ENCODE data around the gene LGR6. TPM values are rescaled to one million over a fixed set of nuclear protein-coding genes. Genes with fewer than 3 reads are reported as not detected.

The LGR6 gene
- total RNA-seq, 1 experiment from 2014 or later, result 1.0 TPM

GRCh38 chr1:202202500-202203168, 9.0 kb downstream of the LGR6 start:
- Histone ChIP-seq H4K5ac (ENCODE audit: insufficient read length, low read depth, low read length) (no peak overlapping the region), H3K18ac (ENCODE audit: insufficient read length, low read depth, low read length) (no peak overlapping the region), H3K4ac (ENCODE audit: low read depth, low read length) (no peak overlapping the region), H3K23ac (ENCODE audit: insufficient read length, low read depth, low read length) (no peak overlapping the region), H3K4me1 (ENCODE audit: insufficient read depth, low read length) (no peaks in the 10 kb centered on the region), H2BK15ac (ENCODE audit: low read depth, low read length) (no peak overlapping the region), H2AFZ (ENCODE audit: low read length) (no peak overlapping the region), H3K79me2 (ENCODE audit: insufficient read depth, low read length) (no peaks in the 10 kb centered on the region), H2BK120ac (ENCODE audit: low read depth, low read length, poor library complexity, severe bottlenecking) (no peak overlapping the region), H3K79me1 (ENCODE audit: insufficient read depth, low read depth, low read length, poor library complexity, severe bottlenecking) (no peaks in the 10 kb centered on the region), H2BK5ac (ENCODE audit: insufficient read length, low read length) (no peak overlapping the region), H3K23me2 (ENCODE audit: insufficient read length, low read depth, low read length, poor library complexity, severe bottlenecking) (no peaks in the 10 kb centered on the region), H3K27ac (ENCODE audit: insufficient read length, low read depth, low read length) (no peak overlapping the region), H3K27me3 (ENCODE audit: insufficient read depth, low read length) (no peaks in the 10 kb centered on the region), H2AK5ac (ENCODE audit: insufficient read length, low read length) (no peak overlapping the region), H3K4me2 (ENCODE audit: insufficient read depth, insufficient read length, low read length) (no peak overlapping the region), H2BK12ac (ENCODE audit: insufficient read length, low read depth, low read length) (no peak overlapping the region), H3K14ac (ENCODE audit: insufficient read depth, low read length) (no peak overlapping the region), H4K91ac (ENCODE audit: insufficient read length, low read depth, low read length) (no peak overlapping the region), H4K20me1 (ENCODE audit: control insufficient read depth, insufficient read depth, insufficient read length) (no peaks in the 10 kb centered on the region), H3K9ac (ENCODE audit: extremely low read depth, insufficient read length, low read length) (no peak overlapping the region), H3K9me3 (ENCODE audit: control insufficient read depth, low read depth, low read length) (no peaks in the 10 kb centered on the region), H3K56ac (ENCODE audit: insufficient read length, low read depth, low read length) (no peak overlapping the region), H2BK20ac (ENCODE audit: low read depth, low read length, poor library complexity, severe bottlenecking) (no peak overlapping the region), H3T11ph (ENCODE audit: low read length) (no peak overlapping the region), H4K8ac (replicated peaks; ENCODE audit: insufficient read length, low read depth, low read length) (no peak overlapping the region)
- H3K36me3 Mint-ChIP-seq (ENCODE audit: insufficient read depth in 1 of 3, low read depth in 3 of 3), result no peaks in the 10 kb centered on the region
- DNase-seq, result no peak
- H3K27ac Mint-ChIP-seq, result no peak overlapping the region
- no CpG with 5 or more reads among the region's 7 CpGs for WGBS (ENCODE audit: extremely low coverage, insufficient read length, low lambda C conversion rate)
- H3K4me1 Mint-ChIP-seq, result peaks cover 12 to 13% of the 10 kb centered on the region in 2 experiments
- H3K9me3 Mint-ChIP-seq, result no peaks in the 10 kb centered on the region
- TF ChIP-seq, protein P1, sequence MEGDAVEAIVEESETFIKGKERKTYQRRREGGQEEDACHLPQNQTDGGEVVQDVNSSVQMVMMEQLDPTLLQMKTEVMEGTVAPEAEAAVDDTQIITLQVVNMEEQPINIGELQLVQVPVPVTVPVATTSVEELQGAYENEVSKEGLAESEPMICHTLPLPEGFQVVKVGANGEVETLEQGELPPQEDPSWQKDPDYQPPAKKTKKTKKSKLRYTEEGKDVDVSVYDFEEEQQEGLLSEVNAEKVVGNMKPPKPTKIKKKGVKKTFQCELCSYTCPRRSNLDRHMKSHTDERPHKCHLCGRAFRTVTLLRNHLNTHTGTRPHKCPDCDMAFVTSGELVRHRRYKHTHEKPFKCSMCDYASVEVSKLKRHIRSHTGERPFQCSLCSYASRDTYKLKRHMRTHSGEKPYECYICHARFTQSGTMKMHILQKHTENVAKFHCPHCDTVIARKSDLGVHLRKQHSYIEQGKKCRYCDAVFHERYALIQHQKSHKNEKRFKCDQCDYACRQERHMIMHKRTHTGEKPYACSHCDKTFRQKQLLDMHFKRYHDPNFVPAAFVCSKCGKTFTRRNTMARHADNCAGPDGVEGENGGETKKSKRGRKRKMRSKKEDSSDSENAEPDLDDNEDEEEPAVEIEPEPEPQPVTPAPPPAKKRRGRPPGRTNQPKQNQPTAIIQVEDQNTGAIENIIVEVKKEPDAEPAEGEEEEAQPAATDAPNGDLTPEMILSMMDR (conservative IDR thresholded peaks at IDR 0.05), result no peak
- peaks cover 3% of the 10 kb centered on the region; the same call in 1 of the 2 replicates for H3K27me3 Mint-ChIP-seq (ENCODE audit: low read depth)
- H3K4me3 Mint-ChIP-seq, result no peak overlapping the region

All from H9 (cell line).